Raji (cell line): ENCODE data around the gene GANC.

Source experiments
- POLR2A ChIP-seq: IDR thresholded peaks from 2 replicates; pipeline ENCODE4 v1.6.1; 2011; ENCODE audit warnings: low read depth, low read length, control low read depth; ENCODE audit not compliant: insufficient read depth

Gene GANC

GRCh38 chr15:42385980-42386700 lies 113.1 kb downstream of the GANC start:
- TF ChIP-seq POLR2A, result no peak

GRCh38 chr15:42387603-42388002 lies 114.6 kb downstream of the GANC start:
- no peak for TF ChIP-seq POLR2A

GRCh38 chr15:42392309-42393024 lies 119.5 kb downstream of the GANC start:
- TF ChIP-seq POLR2A, result no peak

- no peak for TF ChIP-seq POLR2A
These were observed 121.1 kb downstream of the GANC start for GRCh38 chr15:42394106-42394505.

- no peak for TF ChIP-seq POLR2A
These were observed 122.8 kb downstream of the GANC start for GRCh38 chr15:42395838-42396237.

GRCh38 chr15:42401544-42402454 lies 128.8 kb downstream of the GANC start:
- TF ChIP-seq POLR2A, result no peak

- TF ChIP-seq POLR2A, result no peak
These were observed 129.6 kb downstream of the GANC start for GRCh38 chr15:42402455-42403205.

GRCh38 chr15:42403389-42403788 lies 130.4 kb downstream of the GANC start:
- TF ChIP-seq POLR2A, result no peak

GRCh38 chr15:42404461-42405235 lies 131.6 kb downstream of the GANC start:
- no peak for TF ChIP-seq POLR2A

GRCh38 chr15:42405863-42406482 lies 133.0 kb downstream of the GANC start:
- no peak for TF ChIP-seq POLR2A
